ENCODE measurements around the gene CCDC92.
"Not testable (repeated sequence)": the region's sequence is repeated elsewhere in the genome, so short reads cannot be mapped to it uniquely, and the experiment has no call there.

CCDC92 gene

DNA sequence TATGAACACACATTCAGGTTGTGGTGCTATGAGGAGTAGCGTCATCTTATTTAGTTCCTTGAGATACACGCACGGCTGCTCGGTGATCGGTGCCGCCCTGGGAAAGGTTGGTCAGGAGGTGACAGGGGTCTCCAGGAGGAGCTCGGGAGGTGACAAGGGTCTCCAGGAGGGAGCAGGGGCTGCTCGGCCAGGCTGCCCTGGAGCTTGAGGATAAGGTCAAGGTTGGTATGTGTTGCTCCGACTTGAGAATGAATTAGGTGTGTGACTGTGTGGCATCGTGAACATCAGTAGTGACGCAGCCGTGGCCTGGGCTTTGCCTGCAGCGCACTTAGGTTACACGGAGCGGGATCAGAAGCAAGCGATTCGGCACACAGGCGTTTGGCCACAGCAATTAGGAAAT is 36.2 kb downstream of the CCDC92 start:
- DNase-seq (ENCODE audit: low spot score), result no peak

DNA sequence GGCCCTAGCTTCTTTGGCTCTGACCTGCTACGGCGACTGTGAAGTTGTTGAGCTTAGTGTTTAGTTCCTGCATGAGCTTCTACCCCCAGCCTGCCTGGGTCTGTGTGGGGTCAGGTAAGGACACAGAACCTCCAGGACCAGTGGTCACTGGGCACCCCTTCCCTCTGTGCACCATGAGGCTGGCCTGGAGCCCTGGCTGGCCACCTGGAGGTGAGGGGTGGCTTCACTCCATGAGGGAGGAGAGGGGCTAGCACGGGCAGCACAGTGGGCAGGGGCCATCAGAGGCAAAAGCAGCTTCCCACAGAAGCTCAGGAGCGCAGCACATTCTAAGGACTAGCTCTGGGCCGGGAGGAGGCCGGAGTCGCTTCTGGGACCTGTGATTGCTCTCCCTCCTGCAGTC is 36.7 kb downstream of the CCDC92 start:
- no peak for DNase-seq (ENCODE audit: low spot score)

DNA sequence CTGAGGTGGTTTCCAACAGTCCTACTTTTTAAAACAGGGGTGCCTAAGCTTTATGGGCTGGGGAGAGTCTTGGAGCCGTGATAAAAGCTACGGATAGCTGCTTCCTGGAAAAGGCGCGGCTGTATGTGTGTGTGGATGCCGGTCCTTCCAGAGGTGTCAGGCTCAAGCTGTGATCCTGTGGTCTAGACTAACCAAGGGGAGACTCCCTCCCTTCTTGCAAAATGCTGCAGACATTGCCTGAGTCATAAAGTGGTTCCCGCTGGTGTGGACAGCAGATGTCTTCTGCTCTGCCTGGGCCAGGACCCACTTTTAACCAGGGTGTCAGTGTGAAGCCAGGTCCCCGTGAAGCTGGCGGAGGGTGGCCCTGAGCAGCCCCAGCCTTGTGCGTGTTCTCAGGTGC is 37.8 kb downstream of the CCDC92 start:
- peak; percentile 19 for DNase-seq (ENCODE audit: low spot score)

DNA sequence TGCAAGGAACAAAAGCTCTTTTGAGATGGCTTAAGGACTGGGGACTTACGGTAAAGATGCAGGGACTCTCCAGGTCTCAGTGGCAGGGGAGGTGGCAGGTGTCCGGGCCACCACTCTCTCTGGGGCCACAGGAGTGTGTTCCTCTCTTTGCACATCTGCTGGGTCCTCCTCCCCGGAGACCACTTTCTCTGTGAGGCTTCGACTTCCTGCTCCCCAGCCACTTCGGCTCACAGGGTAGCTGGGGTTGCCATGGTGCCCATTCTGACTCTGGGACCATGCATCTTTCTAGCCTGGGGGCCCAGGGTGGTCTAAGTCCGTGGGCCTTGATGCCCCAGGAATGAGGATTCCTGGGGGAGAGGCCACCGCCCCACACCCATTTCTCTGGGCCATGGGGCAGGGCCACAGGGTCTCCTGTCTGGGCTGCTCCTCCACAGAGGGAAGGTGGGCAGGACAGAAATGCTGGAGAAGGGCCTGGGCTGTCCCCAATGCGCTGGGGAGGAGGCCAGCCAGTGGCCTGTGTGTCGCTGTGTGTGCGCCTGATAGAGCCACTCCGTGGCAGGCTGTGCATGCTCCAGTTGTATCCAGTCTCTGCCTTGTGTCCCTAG is 38.5 kb downstream of the CCDC92 start:
- no peak for DNase-seq (ENCODE audit: low spot score)

DNA sequence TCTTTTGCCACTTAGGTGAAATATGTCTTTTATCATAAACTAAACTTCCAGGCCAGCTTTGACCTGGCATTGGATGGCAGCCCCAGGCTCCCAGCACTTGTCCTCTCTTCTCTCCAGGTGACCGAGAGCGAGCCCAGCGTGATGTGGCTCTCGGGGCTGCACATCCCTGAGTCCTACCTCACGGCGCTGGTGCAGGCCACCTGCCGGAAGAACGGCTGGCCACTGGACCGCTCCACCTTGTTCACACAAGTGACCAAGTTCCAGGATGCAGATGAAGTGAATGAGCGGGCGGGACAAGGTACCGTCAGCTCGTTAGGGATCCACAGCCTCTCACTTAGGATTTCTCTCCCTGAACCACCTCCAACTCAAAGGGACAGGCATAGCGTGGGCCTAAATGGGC is 39.4 kb downstream of the CCDC92 start:
- DNase-seq (ENCODE audit: low spot score), result no peak

DNA sequence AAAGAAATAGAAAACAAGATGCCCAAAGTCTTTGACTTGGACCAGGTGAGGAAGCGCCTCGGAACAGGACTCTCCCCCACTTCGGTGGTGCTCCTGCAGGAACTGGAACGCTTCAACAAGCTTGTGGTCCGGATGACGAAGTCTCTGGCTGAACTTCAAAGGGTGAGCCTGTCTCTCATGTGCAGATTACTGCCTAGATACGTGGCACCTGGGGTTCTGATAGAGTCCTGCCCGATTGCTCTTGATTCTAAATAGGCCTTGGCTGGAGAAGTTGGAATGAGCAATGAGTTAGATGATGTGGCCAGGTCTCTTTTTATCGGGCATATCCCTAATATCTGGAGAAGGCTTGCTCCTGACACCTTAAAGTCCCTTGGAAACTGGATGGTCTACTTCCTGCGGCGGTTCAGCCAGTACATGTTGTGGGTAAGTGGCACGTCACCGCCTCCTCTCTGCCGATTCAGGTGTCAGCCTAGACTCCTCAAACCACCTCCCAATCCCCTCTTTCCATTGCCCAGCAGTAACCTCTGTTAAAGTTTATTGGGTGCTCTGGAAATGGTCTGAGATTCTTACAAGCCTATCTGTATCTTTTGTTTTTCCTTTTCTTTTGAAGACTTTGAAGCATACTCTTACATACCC is 40.8 kb downstream of the CCDC92 start:
- peak; percentile 41 for DNase-seq (ENCODE audit: low spot score)

DNA sequence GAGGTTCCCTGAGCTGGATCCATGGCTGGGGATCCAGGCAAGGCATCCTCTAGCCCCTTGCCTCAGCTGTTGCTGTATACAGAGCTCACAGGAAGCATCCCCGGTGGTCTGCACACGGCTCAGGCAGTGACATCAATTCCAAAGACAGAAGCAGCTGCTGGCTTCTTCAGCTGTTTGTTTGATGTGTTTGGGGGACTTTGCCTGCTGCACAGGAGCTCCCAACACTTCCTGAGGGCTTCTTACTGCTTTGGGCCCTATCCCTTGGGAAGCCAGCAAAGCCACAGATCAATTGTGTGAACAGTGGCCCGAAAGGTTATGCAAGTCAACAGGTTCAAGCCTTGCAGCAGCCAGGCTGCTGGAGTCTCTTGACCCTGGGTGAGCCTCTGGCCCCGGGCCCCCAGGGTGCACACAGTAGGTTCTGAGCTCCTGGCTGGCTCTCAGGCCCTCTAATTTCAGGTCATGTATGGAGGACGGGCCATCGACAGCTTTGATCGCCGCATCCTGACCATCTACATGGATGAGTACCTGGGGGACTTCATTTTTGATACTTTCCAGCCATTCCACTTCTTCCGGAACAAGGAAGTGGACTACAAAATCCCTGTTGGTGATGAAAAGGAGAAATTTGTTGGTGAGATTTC is 42.6 kb downstream of the CCDC92 start:
- no peak for DNase-seq (ENCODE audit: low spot score)

DNA sequence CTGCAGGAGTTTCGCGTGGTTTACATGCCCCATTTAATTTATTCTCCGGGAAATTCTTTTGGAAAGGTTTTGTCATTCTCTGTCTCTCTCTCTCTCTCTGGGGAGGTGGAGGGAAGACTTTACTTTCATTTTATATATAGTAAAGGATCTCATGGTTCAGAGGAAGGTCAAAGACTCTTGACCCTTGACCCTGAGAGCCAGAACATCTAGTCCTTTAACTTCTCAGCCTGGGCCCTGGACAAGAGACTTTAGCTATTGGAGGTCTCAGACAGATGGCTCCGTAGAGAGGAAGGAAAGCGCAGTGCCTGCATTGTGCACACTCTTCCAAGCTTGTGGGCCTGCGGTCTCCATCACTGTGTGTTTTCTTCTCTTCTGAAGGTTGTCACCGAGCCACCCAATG is 43.7 kb downstream of the CCDC92 start:
- no peak for DNase-seq (ENCODE audit: low spot score)

DNA sequence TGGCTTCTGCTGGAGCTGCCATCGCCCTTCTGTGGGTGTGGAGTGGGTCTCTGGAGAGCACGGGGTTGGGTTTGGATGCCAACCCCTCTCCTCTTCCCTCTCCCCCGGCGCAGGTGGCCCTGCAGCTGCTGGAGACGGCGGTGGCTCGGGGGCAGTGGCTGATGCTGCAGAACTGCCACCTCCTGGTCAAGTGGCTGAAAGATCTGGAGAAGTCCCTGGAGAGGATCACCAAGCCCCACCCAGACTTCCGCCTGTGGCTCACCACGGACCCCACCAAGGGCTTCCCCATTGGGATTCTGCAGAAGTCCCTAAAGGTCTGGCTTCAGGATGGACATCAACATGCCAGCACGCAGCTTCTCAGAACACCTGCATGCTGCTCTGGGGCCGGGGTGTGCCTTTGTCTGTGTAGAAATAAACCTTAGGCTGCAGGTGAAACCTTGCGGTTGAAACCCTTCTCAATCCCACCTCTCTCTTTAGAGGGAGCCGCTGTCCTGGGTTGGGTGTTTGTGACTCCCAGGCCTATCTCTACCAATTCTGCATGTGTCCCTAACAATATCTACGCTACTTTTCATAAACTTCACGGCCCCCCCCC is 44.3 kb downstream of the CCDC92 start:
- no peak for DNase-seq (ENCODE audit: low spot score)

DNA sequence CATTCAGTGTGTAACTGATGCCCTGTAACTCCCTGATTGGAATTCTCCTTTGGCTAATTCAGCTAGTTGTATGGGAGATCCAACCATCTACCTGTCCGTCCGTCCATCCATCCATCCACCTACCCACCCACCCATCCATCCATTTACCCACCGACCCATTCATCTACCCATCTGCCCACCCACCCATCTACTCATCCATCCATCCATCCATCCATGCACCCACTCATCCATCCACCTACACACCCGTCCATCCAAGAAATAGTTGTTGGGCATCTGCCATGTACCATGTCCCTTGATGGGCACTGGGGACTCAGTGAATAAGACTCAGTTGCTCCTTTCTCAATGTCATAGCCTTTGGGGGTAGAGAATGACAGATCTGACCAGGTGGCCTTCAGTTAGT is 48.1 kb downstream of the CCDC92 start:
- no peak for DNase-seq (ENCODE audit: low spot score)

DNA sequence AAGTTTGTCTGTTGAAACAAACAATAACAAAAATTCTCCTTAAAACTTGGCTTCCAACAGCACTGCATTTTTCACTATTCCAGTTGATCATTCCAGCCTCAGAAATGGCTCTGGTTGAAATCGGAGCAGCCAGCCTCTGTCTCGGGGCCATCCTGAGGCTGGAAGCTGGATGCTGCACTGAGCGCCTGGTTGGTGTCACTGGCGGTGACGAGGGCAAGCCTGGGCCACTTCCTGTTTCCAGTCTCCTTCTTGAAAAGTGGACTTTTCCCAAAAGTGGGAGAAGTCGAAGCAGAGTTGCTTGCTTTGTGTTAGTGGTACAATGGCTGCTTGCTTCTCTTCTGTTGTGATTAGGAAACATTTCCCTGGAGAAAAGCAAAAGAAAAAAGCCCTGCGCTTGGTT is 48.7 kb downstream of the CCDC92 start:
- DNase-seq (ENCODE audit: low spot score), result no peak

DNA sequence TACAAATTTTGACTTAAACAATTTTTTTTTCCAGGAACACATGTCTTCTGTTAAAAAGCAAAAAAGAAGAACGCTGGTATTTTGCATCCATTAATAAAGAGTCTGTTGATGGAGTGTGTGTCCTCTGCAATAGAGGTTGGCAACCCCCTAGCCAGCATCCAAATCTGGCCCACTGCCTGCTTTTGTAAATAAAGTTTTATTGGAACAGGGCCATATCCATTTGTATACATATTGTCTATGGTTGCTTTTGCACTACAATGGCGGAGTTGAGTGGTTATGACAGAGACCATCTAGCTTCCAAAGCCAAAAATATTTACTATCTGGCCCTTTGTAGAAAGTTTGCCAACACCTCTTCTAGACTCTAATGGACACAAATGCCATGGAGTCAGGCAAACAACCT is 49.6 kb downstream of the CCDC92 start:
- no peak for DNase-seq (ENCODE audit: low spot score)

DNA sequence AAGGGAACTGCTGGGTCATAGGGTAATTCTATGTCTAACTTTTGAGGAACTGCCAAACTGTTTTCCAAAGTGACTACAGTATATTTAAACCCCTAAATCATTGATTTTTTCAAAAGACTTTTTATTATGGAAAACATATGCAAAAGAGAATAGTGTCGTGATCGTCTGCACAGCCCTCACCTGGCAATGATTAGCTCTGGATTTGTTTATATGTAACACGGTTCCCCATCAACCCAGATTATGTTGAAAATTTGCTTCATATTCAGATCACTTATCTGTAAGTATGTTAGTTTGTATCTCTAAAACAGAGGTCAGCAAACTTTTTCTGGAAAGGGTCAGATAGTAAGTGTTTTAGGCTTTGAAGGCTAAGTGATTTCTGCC is 52.7 kb downstream of the CCDC92 start:
- DNase-seq (ENCODE audit: low spot score), result no peak

DNA sequence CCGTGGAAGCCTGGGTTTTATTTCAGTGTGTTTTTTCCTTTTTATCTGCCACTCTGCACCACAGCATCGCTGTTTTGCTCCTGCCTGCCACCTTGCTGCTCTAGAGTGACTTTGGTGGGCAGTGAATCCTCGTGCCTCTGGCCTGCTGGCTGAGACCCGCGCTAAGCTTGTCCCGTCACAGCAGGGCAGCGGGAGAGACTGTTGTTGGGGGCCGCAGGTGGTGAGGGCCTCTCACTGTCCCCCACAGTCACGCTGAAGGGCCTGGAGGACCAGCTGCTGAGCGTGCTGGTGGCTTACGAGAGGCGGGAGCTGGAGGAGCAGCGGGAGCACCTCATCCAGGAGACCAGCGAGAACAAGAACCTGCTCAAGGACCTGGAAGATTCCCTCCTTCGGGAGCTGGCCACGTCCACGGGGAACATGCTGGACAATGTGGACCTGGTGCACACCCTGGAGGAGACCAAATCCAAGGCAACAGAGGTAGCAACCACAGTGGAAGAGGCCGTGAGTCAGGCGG is 55.2 kb downstream of the CCDC92 start:
- DNase-seq (ENCODE audit: low spot score), result no peak

DNA sequence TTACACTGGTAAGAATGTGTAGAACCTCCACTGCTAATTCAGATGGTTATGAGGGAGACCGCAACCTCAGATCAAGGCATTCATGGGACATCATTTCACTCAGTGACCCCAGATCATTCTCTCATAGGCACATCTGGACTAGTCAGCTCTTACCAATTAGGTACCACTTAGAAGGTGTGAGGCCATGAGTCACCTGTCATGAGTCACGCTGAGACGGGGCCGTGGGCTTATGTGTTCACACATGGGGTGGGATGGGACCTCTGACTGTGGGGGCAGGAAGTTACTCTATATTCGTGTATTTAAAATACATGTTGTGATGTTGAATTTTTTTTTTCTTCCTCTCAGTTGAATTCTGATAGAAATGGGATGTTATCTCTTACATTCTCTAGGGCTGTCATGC is 55.9 kb downstream of the CCDC92 start:
- DNase-seq (ENCODE audit: low spot score), result peak; percentile 70

DNA sequence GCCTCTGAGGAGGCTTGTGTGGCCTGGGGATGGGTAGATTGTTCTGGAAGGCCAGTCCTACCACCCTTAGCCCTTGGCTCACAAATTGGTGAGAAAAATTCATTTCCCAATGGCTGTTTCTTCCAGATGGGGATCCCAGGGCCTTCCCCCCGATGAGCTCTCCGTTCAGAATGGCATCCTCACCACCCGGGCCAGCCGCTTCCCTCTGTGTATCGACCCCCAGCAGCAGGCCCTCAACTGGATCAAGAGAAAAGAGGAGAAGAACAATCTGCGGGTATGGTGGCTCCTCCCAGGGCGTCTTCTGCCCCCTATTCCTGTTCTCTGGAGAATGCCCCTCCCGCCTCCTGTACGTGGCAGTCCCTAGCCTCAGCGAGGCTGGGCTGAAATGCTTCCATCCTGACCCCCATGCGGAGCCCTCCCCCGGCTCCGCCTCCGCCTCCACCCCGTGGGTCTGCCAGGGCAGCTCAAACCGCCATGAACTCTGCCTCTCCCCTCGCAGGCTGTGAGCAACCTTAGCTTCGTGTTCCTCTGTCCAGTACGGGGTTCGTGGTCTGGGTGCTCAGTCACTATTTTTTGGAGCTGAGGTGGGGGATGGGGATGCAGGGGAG is 57.8 kb downstream of the CCDC92 start:
- DNase-seq (ENCODE audit: low spot score), result no peak

DNA sequence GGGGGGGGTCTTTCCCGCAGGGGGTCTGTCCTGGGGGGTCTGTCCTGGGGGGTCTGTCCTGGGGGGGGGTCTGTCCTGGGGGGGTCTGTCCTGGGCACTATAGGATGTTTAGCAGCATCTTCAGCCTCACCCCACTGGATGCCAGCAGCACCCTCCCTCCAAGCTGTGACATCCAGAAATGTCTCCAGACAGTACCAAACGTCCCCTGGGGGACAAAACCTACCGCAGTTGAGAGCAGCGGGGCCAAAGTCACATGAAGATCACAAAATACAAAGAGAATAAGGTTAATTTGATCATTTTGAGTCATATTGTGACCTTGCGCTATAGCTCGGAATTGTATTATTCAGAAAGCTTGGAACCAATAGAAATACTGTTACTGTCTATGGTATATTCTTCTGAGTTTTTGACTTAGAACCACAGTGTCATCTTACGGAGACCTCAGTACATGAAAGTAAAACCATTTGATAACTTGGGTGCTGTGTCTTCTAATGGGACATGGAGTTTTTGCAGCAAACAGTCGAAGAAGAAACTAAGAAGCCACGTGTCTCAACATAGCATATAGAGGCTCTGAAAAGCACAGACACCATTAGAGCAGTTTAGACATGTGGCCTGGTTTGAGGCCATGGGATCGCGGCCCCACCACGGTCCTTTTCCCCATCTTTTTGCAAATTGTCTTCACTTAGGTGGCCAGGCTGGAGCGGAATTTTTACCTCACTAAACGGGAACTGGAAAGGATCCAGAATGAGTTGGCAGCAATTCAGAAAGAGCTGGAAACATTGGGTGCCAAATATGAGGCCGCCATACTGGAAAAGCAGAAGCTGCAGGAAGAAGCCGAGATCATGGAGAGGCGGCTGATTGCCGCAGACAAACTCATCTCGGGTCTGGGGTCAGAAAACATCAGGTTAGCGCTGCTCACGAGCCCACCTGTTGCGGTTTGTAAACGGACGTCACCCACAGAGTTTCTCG is 59.9 kb downstream of the CCDC92 start:
- no peak for DNase-seq (ENCODE audit: low spot score)

DNA sequence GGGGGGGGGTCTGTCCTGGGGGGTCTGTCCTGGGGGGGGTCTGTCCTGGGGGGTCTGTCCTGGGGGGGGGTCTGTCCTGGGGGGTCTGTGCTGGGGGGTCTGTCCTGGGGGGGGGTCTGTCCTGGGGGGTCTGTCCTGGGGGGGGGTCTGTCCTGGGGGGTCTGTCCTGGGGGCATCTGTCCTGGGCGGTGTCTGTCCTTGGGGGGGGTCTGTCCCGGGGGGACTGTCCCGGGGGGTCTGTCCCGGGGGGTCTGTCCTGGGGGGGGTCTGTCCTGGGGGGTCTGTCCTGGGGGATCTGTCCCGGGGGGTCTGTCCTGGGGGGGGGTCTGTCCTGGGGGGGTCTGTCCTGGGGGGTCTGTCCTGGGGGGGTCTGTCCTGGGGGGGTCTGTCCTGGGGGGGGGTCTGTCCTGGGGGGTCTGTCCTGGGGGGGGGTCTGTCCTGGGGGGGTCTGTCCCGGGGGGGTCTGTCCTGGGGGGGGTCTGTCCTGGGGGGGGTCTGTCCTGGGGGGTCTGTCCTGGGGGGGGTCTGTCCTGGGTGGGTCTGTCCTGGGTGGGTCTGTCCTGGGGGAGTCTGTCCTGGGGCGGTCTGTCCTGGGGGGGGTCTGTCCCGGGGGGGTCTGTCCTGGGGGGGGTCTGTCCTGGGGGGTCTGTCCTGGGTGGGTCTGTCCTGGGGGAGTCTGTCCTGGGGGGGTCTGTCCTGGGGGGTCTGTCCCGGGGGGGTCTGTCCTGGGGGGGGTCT is 60.8 kb downstream of the CCDC92 start:
- DNase-seq (ENCODE audit: low spot score), result not testable (repeated sequence)

DNA sequence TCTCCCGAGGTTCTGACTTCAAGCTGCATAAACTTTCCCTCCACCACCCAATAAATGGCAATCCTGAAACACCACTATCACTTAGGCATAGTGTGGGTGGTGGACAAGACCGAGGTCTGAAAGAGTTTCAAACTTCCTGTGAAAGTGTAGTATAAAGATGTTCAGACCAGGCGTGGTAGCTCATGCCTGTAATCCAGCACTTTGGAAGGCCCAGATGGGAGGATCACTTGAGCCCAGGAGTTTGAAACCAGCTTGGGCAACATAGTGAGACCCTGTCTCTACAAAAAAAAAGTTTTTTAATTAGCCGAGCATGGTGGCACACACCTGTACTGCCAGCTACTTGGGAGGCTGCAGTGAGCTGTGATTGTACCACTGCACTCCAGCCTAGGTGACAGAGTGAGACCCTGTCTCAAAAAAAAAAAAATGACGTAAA is 61.9 kb downstream of the CCDC92 start:
- no peak for DNase-seq (ENCODE audit: low spot score)

DNA sequence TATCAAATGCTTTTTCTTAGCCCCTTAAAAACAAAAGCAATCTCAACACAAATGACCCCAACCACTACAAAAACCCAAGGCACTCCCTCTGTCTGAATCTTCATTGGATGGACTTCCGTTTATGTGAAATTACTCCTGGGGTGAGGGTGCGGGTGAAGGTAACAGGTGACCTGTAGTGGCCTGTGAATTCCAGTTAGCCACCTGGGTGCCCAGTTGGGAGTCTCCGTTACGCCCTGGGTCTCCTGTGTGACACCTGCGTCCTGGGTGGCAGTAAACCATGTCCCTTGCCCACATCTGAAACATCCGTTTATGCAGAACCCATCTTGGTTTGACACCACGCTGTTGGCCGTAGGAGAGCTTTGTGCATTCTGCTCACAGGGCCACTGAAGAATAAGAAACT is 62.6 kb downstream of the CCDC92 start:
- DNase-seq (ENCODE audit: low spot score), result no peak
